SK-N-SH treated with all-trans-retinoic acid at 6 μM for 48 hours (cell line): ENCODE results near the gene RASA3.

Source experiments
- ARNTL ChIP-seq: fragments of 450-650 bp; formaldehyde crosslinking; IDR thresholded peaks from 2 replicates; pipeline ENCODE4 v1.5.0; 2020; ENCODE audit warnings: low read depth, mild to moderate bottlenecking, moderate library complexity, borderline replicate concordance
- CREB5 ChIP-seq: fragments of 250-450 bp; sonication (Bioruptor Pico); IDR thresholded peaks from 2 replicates; pipeline ENCODE4 v1.5.1; 2020; ENCODE audit warnings: low read depth, mild to moderate bottlenecking, moderate library complexity
- OSR1 ChIP-seq: fragments of 250-450 bp; sonication (Bioruptor Pico); IDR thresholded peaks from 2 replicates; pipeline ENCODE4 v1.8.0; 2022; ENCODE audit warnings: moderate library complexity, mild to moderate bottlenecking, inconsistent platforms
- PATZ1 ChIP-seq: fragments of 250-450 bp; sonication (Bioruptor Pico); IDR thresholded peaks from 2 replicates; pipeline ENCODE4 v1.8.0; 2020; ENCODE audit warnings: mild to moderate bottlenecking, moderate library complexity, borderline replicate concordance
- SNAI2 ChIP-seq: fragments of 250-450 bp; sonication (Bioruptor Pico); IDR thresholded peaks from 2 replicates; pipeline ENCODE4 v1.5.0; 2020; ENCODE audit warnings: mild to moderate bottlenecking, moderate library complexity
- TSHZ2 ChIP-seq: fragments of 250-450 bp; sonication (Bioruptor Pico); IDR thresholded peaks from 2 replicates; pipeline ENCODE4 v1.5.0; 2020; ENCODE audit warnings: mild to moderate bottlenecking, moderate library complexity
- ZFP3 ChIP-seq: fragments of 250-450 bp; sonication (Bioruptor Pico); IDR thresholded peaks from 2 replicates; pipeline ENCODE4 v1.5.0; 2020; ENCODE audit warnings: mild to moderate bottlenecking, moderate library complexity
- ZFP30 ChIP-seq: fragments of 450-650 bp; formaldehyde crosslinking; IDR thresholded peaks from 2 replicates; pipeline ENCODE4 v1.5.0; 2022; ENCODE audit warnings: mild to moderate bottlenecking, moderate library complexity
- ZNF565 ChIP-seq: fragments of 450-650 bp; formaldehyde crosslinking; conservative IDR thresholded peaks from 2 replicates; pipeline ENCODE4 v1.5.0; 2020; ENCODE audit warnings: low read depth, mild to moderate bottlenecking, moderate library complexity
- TF ChIP-seq, protein P1 (sequence below): fragments of 250-450 bp; sonication (Bioruptor Pico); IDR thresholded peaks from 2 replicates; pipeline ENCODE4 v1.5.1; 2021; ENCODE audit warnings: mild to moderate bottlenecking, moderate library complexity

GRCh38 chr13:113992276-113993005, 140.0 kb downstream of the RASA3 start:
- TF ChIP-seq ARNTL, result no peak
- no peak for TF ChIP-seq PATZ1
- TF ChIP-seq ZFP3, result no peak
- no peak for TF ChIP-seq CREB5 (CRISPR knock-in tag)
- TF ChIP-seq TSHZ2 (CRISPR knock-in tag), result no peak
- TF ChIP-seq ZFP30, result no peak
- no peak for TF ChIP-seq OSR1 (CRISPR knock-in tag)
- no peak for TF ChIP-seq SNAI2 (CRISPR knock-in tag)
- TF ChIP-seq, protein P1, sequence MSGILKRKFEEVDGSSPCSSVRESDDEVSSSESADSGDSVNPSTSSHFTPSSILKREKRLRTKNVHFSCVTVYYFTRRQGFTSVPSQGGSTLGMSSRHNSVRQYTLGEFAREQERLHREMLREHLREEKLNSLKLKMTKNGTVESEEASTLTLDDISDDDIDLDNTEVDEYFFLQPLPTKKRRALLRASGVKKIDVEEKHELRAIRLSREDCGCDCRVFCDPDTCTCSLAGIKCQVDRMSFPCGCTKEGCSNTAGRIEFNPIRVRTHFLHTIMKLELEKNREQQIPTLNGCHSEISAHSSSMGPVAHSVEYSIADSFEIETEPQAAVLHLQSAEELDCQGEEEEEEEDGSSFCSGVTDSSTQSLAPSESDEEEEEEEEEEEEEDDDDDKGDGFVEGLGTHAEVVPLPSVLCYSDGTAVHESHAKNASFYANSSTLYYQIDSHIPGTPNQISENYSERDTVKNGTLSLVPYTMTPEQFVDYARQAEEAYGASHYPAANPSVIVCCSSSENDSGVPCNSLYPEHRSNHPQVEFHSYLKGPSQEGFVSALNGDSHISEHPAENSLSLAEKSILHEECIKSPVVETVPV (CRISPR knock-in tag), result no peak
- no peak for TF ChIP-seq ZNF565
